ENCODE results near the gene CCT8.

GRCh38 chr21:29022166-29022565, 51.3 kb downstream of the CCT8 start:
- no peak for TF ChIP-seq CTCF (IDR thresholded peaks at IDR 0.05; ENCODE audit: control extremely low read depth in 1 of 3, insufficient read depth in 1 of 3, low read depth in 1 of 3, low read length in 3 of 3)
- TF ChIP-seq JUN (IDR thresholded peaks at IDR 0.05; ENCODE audit: low read depth, low read length): no peak
- no peak for TF ChIP-seq POLR2AphosphoS5 (IDR thresholded peaks at IDR 0.05; ENCODE audit: low read depth, low read length)
- no peak for TF ChIP-seq TAF7 (optimal IDR thresholded peaks at IDR 0.05; ENCODE audit: borderline replicate concordance, low read depth, low read length)
- no peak for TF ChIP-seq GTF2F1 (IDR thresholded peaks at IDR 0.05; ENCODE audit: borderline replicate concordance, low read depth, low read length)
- TF ChIP-seq YY1 (IDR thresholded peaks at IDR 0.05; ENCODE audit: low read depth, low read length): no peak
- no peak for TF ChIP-seq CEBPB (IDR thresholded peaks at IDR 0.05; ENCODE audit: low read depth, low read length)
- TF ChIP-seq EZH2 (IDR thresholded peaks at IDR 0.05; ENCODE audit: low read depth, low read length, severe bottlenecking): no peak
- no peak for TF ChIP-seq POU5F1 (IDR thresholded peaks at IDR 0.05; ENCODE audit: low read depth, low read length)
- no peak for TF ChIP-seq JUND (IDR thresholded peaks at IDR 0.05; ENCODE audit: low read length)
- no peak for TF ChIP-seq EP300 (IDR thresholded peaks at IDR 0.05; ENCODE audit: borderline replicate concordance in 1 of 2, low read depth in 2 of 2, low read length in 2 of 2)
